Osteoblast (primary cell): Measurements from ENCODE around the gene TTC33. TPM values are rescaled to one million over a fixed set of nuclear protein-coding genes. Genes with fewer than 3 reads are reported as not detected.

Source experiments
- DNase-seq: peaks from one replicate; pipeline ENCODE4 v3.0.0; 2011; ENCODE audit warnings: low spot score, mixed read lengths; ENCODE audit not compliant: insufficient read length; ENCODE audit errors: missing footprints
- H2AFZ ChIP-seq: 2 replicates; pipeline ENCODE4 v1.6.0; 2011; ENCODE audit warnings: mild to moderate bottlenecking, low read length
- H3K27ac ChIP-seq: 2 replicates; pipeline ENCODE4 v1.5.1; 2011; ENCODE audit warnings: mild to moderate bottlenecking, low read depth, low read length, moderate library complexity
- H3K27me3 ChIP-seq: 2 replicates; pipeline ENCODE4 v1.6.0; 2012; ENCODE audit warnings: mild to moderate bottlenecking, control low read depth, inconsistent platforms, low read length, moderate library complexity; ENCODE audit not compliant: insufficient read depth
- H3K36me3 ChIP-seq: 2 replicates; pipeline ENCODE4 v1.5.1; 2011; ENCODE audit warnings: mild to moderate bottlenecking, low read length, control low read depth, moderate library complexity; ENCODE audit not compliant: insufficient read depth
- H3K4me1 ChIP-seq: 2 replicates; pipeline ENCODE4 v1.5.1; 2011; ENCODE audit warnings: mild to moderate bottlenecking, low read length, control low read depth, moderate library complexity; ENCODE audit not compliant: insufficient read depth
- H3K4me2 ChIP-seq: 2 replicates; pipeline ENCODE4 v1.6.0; 2011; ENCODE audit warnings: mild to moderate bottlenecking, low read length; ENCODE audit not compliant: insufficient read depth
- H3K4me3 ChIP-seq: fragments of 200-600 bp; sonication (generic); 3 replicates; pipeline ENCODE4 v1.5.1; 2012; ENCODE audit warnings: mild to moderate bottlenecking, low read length, inconsistent platforms; ENCODE audit not compliant: insufficient read depth
- H3K79me2 ChIP-seq: 2 replicates; pipeline ENCODE4 v1.6.0; 2012; ENCODE audit warnings: mild to moderate bottlenecking, low read length, control low read depth, inconsistent platforms; ENCODE audit not compliant: insufficient read depth
- H3K9me3 ChIP-seq: 2 replicates; pipeline ENCODE4 v1.5.1; 2011; ENCODE audit warnings: low read depth, low read length, control low read depth
- H4K20me1 ChIP-seq: 2 replicates; pipeline ENCODE4 v1.6.0; 2012; ENCODE audit warnings: mild to moderate bottlenecking, low read length, control low read depth; ENCODE audit not compliant: insufficient read depth
- CTCF ChIP-seq: IDR thresholded peaks from 2 replicates; pipeline ENCODE4 v1.5.1; 2011; ENCODE audit warnings: mild to moderate bottlenecking, low read depth, low read length, moderate library complexity; ENCODE audit errors: extremely low read depth
- total RNA-seq: library from RNA; depleted of rRNA; stranded (reverse); fragments of >200 nt; gene quantifications from 2 replicates; pipeline ENCODE4 v1.2.3, GENCODE V29; 2012

The TTC33 gene
- total RNA-seq, 1 donor: 14.5 TPM

DNA sequence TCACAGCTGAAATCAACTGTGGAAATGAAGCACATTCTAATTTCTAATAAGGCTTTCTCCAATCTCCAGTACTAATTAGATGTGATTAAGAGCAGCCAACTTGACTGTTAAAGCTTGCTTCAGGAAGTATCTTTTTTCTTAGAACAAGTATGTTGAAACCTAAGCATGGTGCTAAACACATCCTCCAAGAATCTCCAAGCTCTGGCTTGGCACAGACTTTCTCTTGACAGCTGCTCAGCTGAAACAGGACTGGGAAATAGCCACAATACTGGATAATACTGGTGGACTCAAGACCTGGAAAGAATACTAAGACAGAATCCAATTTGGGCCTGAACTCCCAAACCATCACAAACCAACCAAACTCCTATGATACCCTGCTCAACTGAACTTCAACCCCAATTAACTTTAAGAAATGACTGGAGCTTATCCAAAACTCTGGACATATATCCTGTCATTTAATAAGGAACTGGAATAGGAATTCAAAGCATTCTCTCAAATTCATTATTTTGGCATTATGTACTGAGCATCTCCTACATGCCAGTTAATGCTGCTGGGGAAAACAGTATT is 26.2 kb upstream of the TTC33 start:
- no peak for TF ChIP-seq CTCF
- peaks cover 91% of the 10 kb centered on the region for H3K79me2 ChIP-seq
- H4K20me1 ChIP-seq: peaks cover 47% of the 10 kb centered on the region
- H3K4me2 ChIP-seq: peak overlapping the region; percentile 9
- no peaks in the 10 kb centered on the region for H3K27me3 ChIP-seq
- H2AFZ ChIP-seq: no peak overlapping the region
- peaks cover 10% of the 10 kb centered on the region for H3K4me1 ChIP-seq
- H3K9me3 ChIP-seq: no peaks in the 10 kb centered on the region
- DNase-seq: peak; percentile 59
- H3K36me3 ChIP-seq: no peaks in the 10 kb centered on the region
- H3K27ac ChIP-seq: peak overlapping the region; percentile 27
- no peak overlapping the region for H3K4me3 ChIP-seq

DNA sequence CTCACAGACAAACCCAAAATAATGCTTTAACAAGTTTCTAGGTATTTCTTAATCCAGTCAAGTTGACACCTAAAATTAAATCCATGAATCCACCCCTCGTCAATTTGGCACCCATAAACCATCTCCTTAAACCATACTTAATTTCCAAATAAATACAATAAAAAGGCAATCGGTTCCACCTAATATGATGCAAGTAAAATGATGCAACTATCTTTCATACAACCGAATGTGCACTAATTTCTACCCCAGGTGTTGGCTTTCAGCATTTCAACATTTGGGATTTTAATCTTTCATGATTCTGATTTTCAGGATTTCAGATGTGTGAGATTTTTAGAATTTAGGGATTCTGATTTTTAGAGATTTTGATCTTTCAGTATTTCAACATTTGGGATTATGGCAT is 25.1 kb upstream of the TTC33 start:
- Histone ChIP-seq H3K27me3 (no peaks in the 10 kb centered on the region), H3K4me1 (peaks cover 12% of the 10 kb centered on the region), H4K20me1 (peaks cover 47% of the 10 kb centered on the region), H3K36me3 (peaks cover 11% of the 10 kb centered on the region), H3K4me3 (no peak overlapping the region), H3K9me3 (no peaks in the 10 kb centered on the region), H3K4me2 (no peak overlapping the region), H3K27ac (peak overlapping the region; percentile 4), H3K79me2 (peaks cover 91% of the 10 kb centered on the region), H2AFZ (no peak overlapping the region)
- no peak for DNase-seq
- no peak for TF ChIP-seq CTCF

GRCh38 chr5:40780199-40780598 is 24.4 kb upstream of the TTC33 start:
- DNase-seq: no peak
- Histone ChIP-seq H4K20me1 (peaks cover 47% of the 10 kb centered on the region), H3K4me3 (no peak overlapping the region), H3K79me2 (peaks cover 89% of the 10 kb centered on the region), H3K27me3 (no peaks in the 10 kb centered on the region), H3K9me3 (no peaks in the 10 kb centered on the region), H3K4me1 (peaks cover 16% of the 10 kb centered on the region), H3K4me2 (no peak overlapping the region), H3K27ac (peak overlapping the region; percentile 4), H2AFZ (no peak overlapping the region), H3K36me3 (peaks cover 16% of the 10 kb centered on the region)
- no peak for TF ChIP-seq CTCF

- Histone ChIP-seq H3K9me3 (no peaks in the 10 kb centered on the region), H3K4me2 (no peak overlapping the region), H3K4me1 (peaks cover 16% of the 10 kb centered on the region), H3K27ac (no peak overlapping the region), H3K36me3 (peaks cover 22% of the 10 kb centered on the region), H4K20me1 (peaks cover 43% of the 10 kb centered on the region), H3K27me3 (no peaks in the 10 kb centered on the region), H3K4me3 (no peak overlapping the region), H2AFZ (no peak overlapping the region), H3K79me2 (peaks cover 83% of the 10 kb centered on the region)
- DNase-seq: peak; percentile 11
- TF ChIP-seq CTCF: no peak
Measured at GRCh38 chr5:40779561-40779960, 23.8 kb upstream of the TTC33 start.
